ENCODE data around the gene FARS2.

GRCh38 chr6:5728351-5729079 lies 467.2 kb downstream of the FARS2 start:
- no peak for TF ChIP-seq EP300 (IDR thresholded peaks at IDR 0.05)
- TF ChIP-seq, protein P1, sequence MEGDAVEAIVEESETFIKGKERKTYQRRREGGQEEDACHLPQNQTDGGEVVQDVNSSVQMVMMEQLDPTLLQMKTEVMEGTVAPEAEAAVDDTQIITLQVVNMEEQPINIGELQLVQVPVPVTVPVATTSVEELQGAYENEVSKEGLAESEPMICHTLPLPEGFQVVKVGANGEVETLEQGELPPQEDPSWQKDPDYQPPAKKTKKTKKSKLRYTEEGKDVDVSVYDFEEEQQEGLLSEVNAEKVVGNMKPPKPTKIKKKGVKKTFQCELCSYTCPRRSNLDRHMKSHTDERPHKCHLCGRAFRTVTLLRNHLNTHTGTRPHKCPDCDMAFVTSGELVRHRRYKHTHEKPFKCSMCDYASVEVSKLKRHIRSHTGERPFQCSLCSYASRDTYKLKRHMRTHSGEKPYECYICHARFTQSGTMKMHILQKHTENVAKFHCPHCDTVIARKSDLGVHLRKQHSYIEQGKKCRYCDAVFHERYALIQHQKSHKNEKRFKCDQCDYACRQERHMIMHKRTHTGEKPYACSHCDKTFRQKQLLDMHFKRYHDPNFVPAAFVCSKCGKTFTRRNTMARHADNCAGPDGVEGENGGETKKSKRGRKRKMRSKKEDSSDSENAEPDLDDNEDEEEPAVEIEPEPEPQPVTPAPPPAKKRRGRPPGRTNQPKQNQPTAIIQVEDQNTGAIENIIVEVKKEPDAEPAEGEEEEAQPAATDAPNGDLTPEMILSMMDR (IDR thresholded peaks at IDR 0.05), result no peak
- no peak for TF ChIP-seq POLR2A (IDR thresholded peaks at IDR 0.05; ENCODE audit: low read depth)
